Measurements from ENCODE around the gene DDIT3.

DDIT3 gene

GRCh38 chr12:57547288-57548012 is 27.1 kb upstream of the DDIT3 start:
- FAIRE-seq (peak; percentile 70), DNase-seq (ENCODE audit: low spot score) (no peak)

- no peak for FAIRE-seq
Measured at GRCh38 chr12:57546438-57547287, 26.3 kb upstream of the DDIT3 start, which contains the start of gene DCTN2. TSS of gene DCTN2 (minus strand) at chr12:57547192. CDS start at chr12:57547063, 129 bp downstream.

GRCh38 chr12:57545809-57546437 is 25.6 kb upstream of the DDIT3 start:
- DNase-seq (ENCODE audit: low spot score) (peak; percentile 18), FAIRE-seq (no peak)

More at GRCh38 chr12:57546438-57547287, 26.3 kb upstream of the DDIT3 start, which contains the start of gene DCTN2:
- DNase-seq (ENCODE audit: low spot score), result peak; percentile 92

- DNase-seq (ENCODE audit: low spot score) (no peak), FAIRE-seq (no peak)
Measured at GRCh38 chr12:57543581-57543980, 23.3 kb upstream of the DDIT3 start.

DNA sequence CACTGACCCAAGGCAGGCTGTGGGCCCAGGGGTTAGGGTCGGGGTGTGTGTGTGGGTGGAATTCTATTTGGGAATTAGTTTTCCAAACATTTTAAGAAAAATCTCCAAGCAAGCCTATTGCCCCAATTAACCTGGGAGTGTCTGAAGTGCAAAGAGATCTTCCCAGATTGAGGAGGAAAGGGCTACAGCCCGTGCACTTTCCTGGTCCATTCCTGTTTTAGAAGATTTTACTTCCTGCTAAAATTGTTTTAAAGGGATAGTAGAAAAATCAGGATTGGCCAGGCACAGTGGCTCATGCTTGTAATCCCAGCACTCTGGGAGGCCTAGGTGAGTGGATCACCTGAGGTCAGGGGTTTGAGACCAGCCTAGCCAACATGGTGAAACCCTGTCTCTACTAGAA is 21.4 kb upstream of the DDIT3 start:
- DNase-seq (ENCODE audit: low spot score), result no peak
- no peak for FAIRE-seq

GRCh38 chr12:57541001-57541400 is 20.7 kb upstream of the DDIT3 start:
- no peak for DNase-seq (ENCODE audit: low spot score)
- no peak for FAIRE-seq

DNA sequence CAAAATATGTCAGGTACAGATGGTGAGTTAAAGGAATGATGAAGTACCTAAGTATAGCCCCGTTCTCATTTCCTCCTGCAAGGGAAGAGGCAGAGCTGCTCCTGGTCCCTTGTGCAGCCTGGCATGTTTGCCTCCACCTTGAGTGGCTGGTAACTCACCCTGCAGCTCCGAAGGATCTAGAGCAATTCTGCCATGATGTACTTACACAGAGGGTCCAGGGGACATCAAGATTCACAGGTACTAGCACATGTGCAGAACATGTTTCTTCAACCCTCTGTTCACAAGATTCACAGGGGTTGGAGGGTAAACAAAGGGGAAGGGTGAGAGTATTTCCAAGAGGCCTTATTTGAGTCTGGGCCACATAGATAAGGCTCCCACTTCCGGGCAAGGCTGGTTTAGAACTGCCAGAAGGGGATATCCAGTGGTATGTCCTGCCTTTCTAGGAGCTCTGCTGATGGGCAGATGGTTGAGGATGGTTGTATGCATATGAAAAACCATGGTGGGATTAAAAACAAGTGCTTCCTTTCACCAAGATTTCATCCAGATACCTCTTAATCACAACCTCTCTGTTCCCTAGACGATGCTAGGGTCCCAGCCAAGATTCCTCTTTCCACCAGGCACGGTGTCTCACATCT is 18.9 kb upstream of the DDIT3 start:
- no peak for FAIRE-seq

DNA sequence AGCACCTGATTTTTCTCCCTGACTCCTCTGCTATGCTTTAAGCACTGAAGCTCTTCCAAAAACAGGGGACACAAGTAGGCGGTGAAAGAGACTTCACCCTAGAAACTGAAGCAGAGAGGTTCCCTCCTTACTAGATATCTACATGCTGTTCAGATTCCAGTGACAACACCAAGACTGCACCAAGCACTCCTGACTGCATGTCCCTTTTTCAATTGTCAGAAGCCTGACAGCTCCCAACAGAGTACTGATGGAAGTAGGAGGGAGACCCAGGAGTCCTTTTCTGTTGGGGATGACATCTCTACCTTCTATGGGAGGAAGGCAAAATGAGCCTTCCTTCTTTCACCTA is 16.3 kb upstream of the DDIT3 start:
- DNase-seq (ENCODE audit: low spot score) (no peak), FAIRE-seq (no peak)

More for the DNA sequence above, 18.9 kb upstream of the DDIT3 start:
- no peak for DNase-seq (ENCODE audit: low spot score)

- FAIRE-seq (no peak), DNase-seq (ENCODE audit: low spot score) (no peak)
Measured at GRCh38 chr12:57535764-57536596, 15.7 kb upstream of the DDIT3 start.

- FAIRE-seq (no peak), DNase-seq (ENCODE audit: low spot score) (no peak)
Measured at GRCh38 chr12:57534991-57535543, 14.8 kb upstream of the DDIT3 start.

DNA sequence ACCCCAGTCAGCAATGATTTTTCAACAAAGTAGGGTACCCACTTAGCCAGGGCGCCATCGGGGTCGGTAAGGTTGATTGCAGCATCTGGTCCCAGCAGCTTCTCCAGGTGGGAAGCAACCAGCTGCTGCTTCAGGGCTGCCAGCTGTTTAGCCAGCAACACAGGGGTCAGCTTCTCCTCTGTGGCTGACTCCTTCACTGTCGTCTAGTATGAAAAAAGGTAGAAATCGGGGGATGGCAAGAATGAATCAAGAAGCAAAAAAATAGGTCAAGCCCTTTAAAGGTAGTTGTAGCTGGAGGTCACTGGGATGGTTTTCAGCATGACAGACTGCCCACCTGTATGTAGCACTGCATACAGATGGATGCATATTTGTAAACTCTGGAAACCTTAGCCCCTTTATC is 13.9 kb upstream of the DDIT3 start:
- FAIRE-seq, result no peak

GRCh38 chr12:57533108-57533507 is 12.8 kb upstream of the DDIT3 start:
- DNase-seq (ENCODE audit: low spot score) (no peak), FAIRE-seq (no peak)

More for the DNA sequence above, 13.9 kb upstream of the DDIT3 start:
- DNase-seq (ENCODE audit: low spot score), result no peak

DNA sequence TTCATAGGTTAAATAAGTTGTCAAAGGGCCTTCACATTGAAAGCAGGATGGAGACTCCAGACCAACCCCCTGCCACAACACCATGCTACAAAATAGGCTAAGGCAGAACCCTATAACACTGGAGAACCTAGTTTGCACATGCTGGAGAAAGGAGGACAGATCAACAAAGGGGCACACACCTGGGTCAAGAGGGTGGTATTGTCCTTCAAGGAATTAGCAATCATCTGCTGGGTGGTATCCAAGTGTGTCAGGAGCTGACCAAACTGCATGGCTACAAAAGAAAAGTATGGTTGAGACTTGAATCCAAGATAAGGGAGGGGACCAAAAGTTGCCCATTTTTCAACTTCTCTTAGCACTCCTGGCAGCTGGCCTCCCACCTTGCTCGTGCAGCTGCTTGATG is 11.5 kb upstream of the DDIT3 start:
- FAIRE-seq, result no peak
- DNase-seq (ENCODE audit: low spot score), result no peak

GRCh38 chr12:57530396-57531142 is 10.3 kb upstream of the DDIT3 start:
- DNase-seq (ENCODE audit: low spot score) (no peak), FAIRE-seq (no peak)

DNA sequence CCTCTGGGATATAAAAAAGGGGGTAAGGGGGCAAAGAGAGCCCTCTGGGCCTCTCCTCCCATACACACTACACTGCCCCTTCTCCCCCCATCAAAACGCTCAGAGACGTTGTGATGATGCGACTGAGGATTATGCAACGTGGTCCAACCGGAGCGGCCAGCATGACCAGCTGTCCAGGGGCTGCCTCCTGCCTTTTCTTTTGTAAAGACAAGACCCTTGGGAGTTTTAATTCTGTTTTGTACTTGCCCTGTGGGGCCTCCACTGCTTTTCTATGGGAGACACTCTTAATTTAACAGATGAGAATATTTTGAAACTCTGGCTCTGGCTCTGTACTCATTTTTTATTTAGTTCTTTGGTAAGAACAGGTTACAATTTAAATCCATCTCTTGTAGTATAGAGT is 9.5 kb upstream of the DDIT3 start:
- FAIRE-seq, result no peak
- DNase-seq (ENCODE audit: low spot score), result no peak

DNA sequence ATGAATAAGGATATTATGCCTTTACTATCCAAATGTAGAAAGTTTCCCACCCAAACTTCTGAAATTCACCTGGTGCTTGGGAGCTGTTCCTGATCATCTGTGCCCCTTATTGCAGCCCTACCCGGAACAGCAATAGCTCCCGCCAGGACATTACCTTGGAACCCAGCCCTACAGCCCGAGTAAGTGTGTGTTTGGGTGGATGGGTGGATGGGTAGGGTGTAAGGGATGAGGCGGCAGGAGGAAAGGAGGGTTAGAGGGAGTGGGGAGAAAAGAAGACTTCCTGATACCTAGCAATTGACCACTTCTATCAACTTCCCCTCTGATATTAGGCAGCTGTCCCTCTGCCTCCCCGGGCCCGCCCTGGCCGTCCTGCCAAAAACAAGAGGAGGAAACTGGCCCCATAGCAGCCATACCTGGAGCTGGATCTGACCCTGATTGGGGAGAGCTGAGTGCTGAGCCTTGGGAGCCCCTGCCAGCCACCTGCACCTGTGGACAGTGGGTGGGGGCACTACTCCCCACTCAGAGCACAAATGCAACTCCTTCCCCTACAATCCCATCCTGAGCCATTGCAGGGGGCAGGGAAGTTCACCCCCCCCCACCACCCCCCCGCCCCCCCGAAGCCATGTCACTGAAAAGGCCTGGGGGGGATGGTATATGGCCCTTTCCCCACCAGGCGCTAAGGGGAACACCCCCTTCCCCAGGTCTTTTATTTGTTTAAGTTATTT is 8.7 kb upstream of the DDIT3 start:
- no peak for DNase-seq (ENCODE audit: low spot score)
- no peak for FAIRE-seq

DNA sequence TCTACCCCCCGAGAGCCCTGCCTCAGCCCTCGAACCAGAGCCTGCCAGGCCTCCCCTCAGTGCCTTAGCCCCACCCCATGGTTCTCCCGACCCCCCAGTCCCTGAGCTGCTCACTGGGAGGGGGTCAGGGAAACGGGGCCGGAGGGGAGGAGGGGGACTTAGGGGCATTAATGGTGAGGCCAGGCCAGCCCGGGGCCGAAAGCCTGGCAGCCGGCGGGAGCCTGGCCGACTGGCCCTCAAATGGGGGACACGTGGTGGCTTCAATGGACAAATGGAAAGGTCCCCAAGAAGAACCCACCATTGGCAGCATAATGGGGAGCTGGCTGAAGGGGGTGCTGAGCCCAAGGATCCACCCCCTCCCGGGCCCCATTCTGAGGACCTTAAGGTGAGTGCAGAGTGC is 7.9 kb upstream of the DDIT3 start:
- no peak for DNase-seq (ENCODE audit: low spot score)
- FAIRE-seq, result no peak

GRCh38 chr12:57527184-57527583 is 6.9 kb upstream of the DDIT3 start:
- no peak for FAIRE-seq
- DNase-seq (ENCODE audit: low spot score), result no peak

DNA sequence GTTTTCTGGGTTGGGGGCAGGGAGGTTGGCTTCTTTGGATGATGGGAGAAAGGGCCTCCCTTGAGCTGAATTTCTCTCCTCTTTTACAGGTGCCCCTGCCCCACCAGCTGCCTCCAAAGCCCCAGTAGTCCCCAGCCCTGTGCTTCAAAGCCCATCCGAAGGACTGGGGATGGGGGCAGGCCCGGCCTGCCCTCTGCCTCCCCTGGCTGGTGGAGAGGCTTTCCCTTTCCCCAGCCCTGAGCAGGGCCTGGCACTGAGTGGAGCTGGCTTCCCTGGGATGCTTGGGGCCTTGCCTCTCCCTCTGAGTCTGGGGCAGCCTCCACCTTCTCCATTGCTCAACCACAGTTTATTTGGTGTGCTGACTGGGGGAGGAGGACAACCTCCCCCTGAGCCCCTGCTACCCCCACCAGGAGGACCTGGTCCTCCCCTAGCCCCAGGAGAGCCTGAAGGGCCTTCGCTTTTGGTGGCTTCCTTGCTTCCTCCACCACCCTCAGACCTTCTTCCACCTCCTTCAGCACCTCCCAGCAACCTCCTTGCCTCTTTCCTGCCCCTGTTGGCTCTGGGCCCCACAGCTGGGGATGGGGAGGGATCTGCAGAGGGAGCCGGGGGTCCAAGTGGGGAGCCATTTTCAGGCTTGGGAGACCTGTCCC is 6.3 kb upstream of the DDIT3 start:
- DNase-seq (ENCODE audit: low spot score) (no peak), FAIRE-seq (no peak)
